Mesenchymal stem cell (in vitro differentiated cells and primary cell): ENCODE data around the gene TC2N.
A peak's percentile ranks its signal among the peaks of the same experiment; 100 is the strongest.

Source experiments
- DNase-seq: peaks from one replicate; pipeline ENCODE4 v3.0.0-alpha.2; 2013
- H2AFZ ChIP-seq: one replicate; pipeline ENCODE4 v1.6.1; 2013; ENCODE audit warnings: low read depth, mild to moderate bottlenecking, control low read depth, inconsistent platforms, low read length, moderate library complexity
- H2AK5ac ChIP-seq: 2 replicates; pipeline ENCODE4 v1.6.1; 2013; ENCODE audit warnings: low read length, moderate library complexity, mild to moderate bottlenecking, inconsistent platforms; ENCODE audit not compliant: severe bottlenecking
- H2BK120ac ChIP-seq: one replicate; pipeline ENCODE4 v1.6.1; 2013; ENCODE audit warnings: low read depth, mild to moderate bottlenecking, inconsistent platforms, low read length, moderate library complexity
- H2BK12ac ChIP-seq, 2 experiments: one replicate each; pipeline ENCODE4 v1.6.1; 2013; ENCODE audit warnings: inconsistent platforms in 2 of 2, low read length in 2 of 2, mild to moderate bottlenecking in 2 of 2, moderate library complexity in 2 of 2, control low read depth in 1 of 2
- H2BK15ac ChIP-seq: one replicate; pipeline ENCODE4 v1.6.1; 2013; ENCODE audit warnings: mild to moderate bottlenecking, low read depth, inconsistent platforms; ENCODE audit not compliant: poor library complexity, severe bottlenecking
- H2BK5ac ChIP-seq: 2 replicates; pipeline ENCODE4 v1.6.1; 2013; ENCODE audit warnings: low read depth, mild to moderate bottlenecking, low read length, control low read depth, inconsistent platforms; ENCODE audit not compliant: poor library complexity, severe bottlenecking
- H3K14ac ChIP-seq, 2 experiments: one replicate each; pipeline ENCODE4 v1.6.1; 2013; ENCODE audit warnings: inconsistent platforms in 2 of 2, low read length in 2 of 2, control low read depth in 1 of 2, mild to moderate bottlenecking in 1 of 2, moderate library complexity in 1 of 2
- H3K18ac ChIP-seq, 2 experiments: one replicate each; pipeline ENCODE4 v1.6.1; 2013; ENCODE audit warnings: inconsistent platforms in 2 of 2, low read length in 2 of 2, control low read depth in 1 of 2, low read depth in 1 of 2, mild to moderate bottlenecking in 1 of 2
- H3K23ac ChIP-seq, 2 experiments: one replicate each; pipeline ENCODE4 v1.6.1; 2013; ENCODE audit warnings: inconsistent platforms in 2 of 2, low read length in 2 of 2, mild to moderate bottlenecking in 2 of 2, moderate library complexity in 2 of 2, control low read depth in 1 of 2
- H3K27ac ChIP-seq: 2 replicates; pipeline ENCODE4 v1.5.1; 2013; ENCODE audit warnings: mild to moderate bottlenecking, moderate library complexity, low read length, control low read depth, inconsistent platforms; ENCODE audit not compliant: poor library complexity, severe bottlenecking
- H3K27me3 ChIP-seq, 2 experiments: 2 replicates each; pipeline versions ENCODE4 v1.6.1 to v1.7.0; 2013; ENCODE audit warnings: low read length in 2 of 2, mild to moderate bottlenecking in 2 of 2, moderate library complexity in 2 of 2, control low read depth in 1 of 2, inconsistent platforms in 1 of 2; ENCODE audit not compliant: control insufficient read depth in 1 of 2, insufficient read depth in 1 of 2
- H3K36me3 ChIP-seq, 2 experiments: 2 replicates each; pipeline versions ENCODE4 v1.6.1 to v1.7.0; 2013; ENCODE audit warnings: low read length in 2 of 2, control low read depth in 1 of 2, inconsistent platforms in 1 of 2, low read depth in 1 of 2, mild to moderate bottlenecking in 1 of 2; ENCODE audit not compliant: insufficient read depth in 2 of 2, control insufficient read depth in 1 of 2
- H3K4ac ChIP-seq, 2 experiments: one replicate each; pipeline ENCODE4 v1.6.1; 2013; ENCODE audit warnings: inconsistent platforms in 2 of 2, low read length in 2 of 2, mild to moderate bottlenecking in 2 of 2, moderate library complexity in 2 of 2, control low read depth in 1 of 2, low read depth in 1 of 2
- H3K4me1 ChIP-seq: 2 replicates; pipeline ENCODE4 v1.6.1; 2013; ENCODE audit warnings: low read depth, low read length, control low read depth; ENCODE audit not compliant: control insufficient read depth, insufficient read depth
- H3K4me2 ChIP-seq: 2 replicates; pipeline ENCODE4 v1.6.1; 2013; ENCODE audit warnings: low read length, mild to moderate bottlenecking, inconsistent platforms; ENCODE audit not compliant: poor library complexity, severe bottlenecking
- H3K4me3 ChIP-seq, 2 experiments: 2 replicates each; pipeline versions ENCODE4 v1.5.1 to v1.7.0; 2013; ENCODE audit warnings: low read length in 2 of 2, mild to moderate bottlenecking in 2 of 2, control low read depth in 1 of 2, low read depth in 1 of 2; ENCODE audit not compliant: insufficient read depth in 1 of 2
- H3K79me1 ChIP-seq: replicated peaks from 2 replicates; pipeline ENCODE4 v1.6.1; 2013; ENCODE audit warnings: mild to moderate bottlenecking, control low read depth, low read length, inconsistent platforms; ENCODE audit not compliant: poor library complexity, severe bottlenecking
- H3K9ac ChIP-seq: 2 replicates; pipeline ENCODE4 v1.7.0; 2013; ENCODE audit warnings: mild to moderate bottlenecking, low read length, moderate library complexity
- H3K9me3 ChIP-seq: 2 replicates; pipeline ENCODE4 v1.7.0; 2013; ENCODE audit warnings: mild to moderate bottlenecking, low read length; ENCODE audit not compliant: control insufficient read depth
- H4K8ac ChIP-seq: one replicate; pipeline ENCODE4 v1.6.1; 2013; ENCODE audit warnings: inconsistent platforms, mild to moderate bottlenecking, low read length, moderate library complexity
- H4K91ac ChIP-seq: one replicate; pipeline ENCODE4 v1.6.1; 2013; ENCODE audit warnings: mild to moderate bottlenecking, low read length, inconsistent platforms
- WGBS: methylation state at CpG from one replicate; pipeline ENCODE4 v1.1.7; 2013; ENCODE audit warnings: mixed read lengths; 5-methylcytosine and 5-hydroxymethylcytosine counted together

TC2N gene

GRCh38 chr14:91902336-91902735 lies 35.0 kb upstream of the TC2N start:
- no peak overlapping the region for H2BK5ac ChIP-seq
- no peak overlapping the region for H3K9ac ChIP-seq
- no peak overlapping the region for H2AK5ac ChIP-seq
- H3K23ac ChIP-seq = no peak overlapping the region
- H3K36me3 ChIP-seq = peaks cover 0 to 3% of the 10 kb centered on the region in 2 experiments
- no peak overlapping the region for H3K27ac ChIP-seq
- no peaks in the 10 kb centered on the region for H3K79me1 ChIP-seq
- no peak overlapping the region for H3K18ac ChIP-seq
- WGBS = 83% methylated on average over 3 of the region's 3 CpGs
- H3K4me2 ChIP-seq = no peak overlapping the region
- no peaks in the 10 kb centered on the region for H3K9me3 ChIP-seq
- peaks cover 3% of the 10 kb centered on the region for H3K4me1 ChIP-seq
- H2BK120ac ChIP-seq = no peak overlapping the region
- H2BK15ac ChIP-seq = no peak overlapping the region
- no peak overlapping the region for H2BK12ac ChIP-seq
- H3K4me3 ChIP-seq = no peak overlapping the region
- H4K91ac ChIP-seq = no peak overlapping the region
- no peak overlapping the region for H3K4ac ChIP-seq
- H3K14ac ChIP-seq = no peak overlapping the region
- no peak overlapping the region for H2AFZ ChIP-seq
- H3K27me3 ChIP-seq = peaks cover 0 to 7% of the 10 kb centered on the region in 2 experiments
- no peak for DNase-seq
- no peak overlapping the region for H4K8ac ChIP-seq

GRCh38 chr14:91901449-91902226 lies 34.3 kb upstream of the TC2N start:
- no peak overlapping the region for H2AFZ ChIP-seq
- no peak overlapping the region for H2BK12ac ChIP-seq
- H2AK5ac ChIP-seq = no peak overlapping the region
- no peak overlapping the region for H3K18ac ChIP-seq
- H2BK15ac ChIP-seq = no peak overlapping the region
- WGBS = 85% methylated on average over 9 of the region's 9 CpGs
- H2BK120ac ChIP-seq = no peak overlapping the region
- H2BK5ac ChIP-seq = no peak overlapping the region
- DNase-seq = no peak
- H3K36me3 ChIP-seq = no peaks in the 10 kb centered on the region
- H3K4me1 ChIP-seq = peaks cover 5% of the 10 kb centered on the region
- peak overlapping the region in 1 of 2 experiments; percentile 1 for H3K4me3 ChIP-seq
- H3K4me2 ChIP-seq = no peak overlapping the region
- no peak overlapping the region for H3K23ac ChIP-seq
- no peak overlapping the region for H3K9ac ChIP-seq
- H3K27ac ChIP-seq = no peak overlapping the region
- H3K4ac ChIP-seq = no peak overlapping the region
- no peak overlapping the region for H4K8ac ChIP-seq
- H4K91ac ChIP-seq = no peak overlapping the region
- H3K14ac ChIP-seq = no peak overlapping the region
- peaks cover 0 to 12% of the 10 kb centered on the region in 2 experiments for H3K27me3 ChIP-seq
- no peaks in the 10 kb centered on the region for H3K79me1 ChIP-seq
- H3K9me3 ChIP-seq = no peaks in the 10 kb centered on the region

- no peak for DNase-seq
- no peak overlapping the region for H2BK15ac ChIP-seq
- H2BK120ac ChIP-seq = no peak overlapping the region
- H3K79me1 ChIP-seq = no peaks in the 10 kb centered on the region
- no peak overlapping the region for H2BK5ac ChIP-seq
- H3K4ac ChIP-seq = no peak overlapping the region
- no peak overlapping the region for H3K18ac ChIP-seq
- H3K4me3 ChIP-seq = no peak overlapping the region
- no peaks in the 10 kb centered on the region for H3K36me3 ChIP-seq
- no peak overlapping the region for H4K8ac ChIP-seq
- peak overlapping the region in 1 of 2 experiments; percentile 11 for H2BK12ac ChIP-seq
- H3K27ac ChIP-seq = no peak overlapping the region
- H3K23ac ChIP-seq = no peak overlapping the region
- no peak overlapping the region for H3K9ac ChIP-seq
- H2AK5ac ChIP-seq = no peak overlapping the region
- peaks cover 0 to 12% of the 10 kb centered on the region in 2 experiments for H3K27me3 ChIP-seq
- peaks cover 5% of the 10 kb centered on the region for H3K4me1 ChIP-seq
- no peak overlapping the region for H2AFZ ChIP-seq
- no peak overlapping the region for H3K14ac ChIP-seq
- WGBS = 77% methylated on average over 4 of the region's 4 CpGs
- no peak overlapping the region for H3K4me2 ChIP-seq
- no peak overlapping the region for H4K91ac ChIP-seq
- H3K9me3 ChIP-seq = no peaks in the 10 kb centered on the region
These were observed 32.5 kb upstream of the TC2N start for GRCh38 chr14:91899806-91900205.

- 83% methylated on average over 4 of the region's 4 CpGs for whole genome bisulfite sequencing
- H3K9ac ChIP-seq = no peak overlapping the region
- DNase-seq = no peak
- peaks cover 5% of the 10 kb centered on the region for H3K4me1 ChIP-seq
- peak overlapping the region in 1 of 2 experiments; percentile 78 for H3K23ac ChIP-seq
- no peaks in the 10 kb centered on the region for H3K79me1 ChIP-seq
- peak overlapping the region in 1 of 2 experiments; percentile 7 for H3K14ac ChIP-seq
- H3K27me3 ChIP-seq = peaks cover 0 to 12% of the 10 kb centered on the region in 2 experiments
- no peak overlapping the region for H2BK5ac ChIP-seq
- H3K4ac ChIP-seq = no peak overlapping the region
- H2AFZ ChIP-seq = no peak overlapping the region
- H3K18ac ChIP-seq = no peak overlapping the region
- no peak overlapping the region for H2BK12ac ChIP-seq
- no peak overlapping the region for H2BK120ac ChIP-seq
- H4K91ac ChIP-seq = no peak overlapping the region
- no peak overlapping the region for H4K8ac ChIP-seq
- H3K4me2 ChIP-seq = no peak overlapping the region
- H2AK5ac ChIP-seq = no peak overlapping the region
- H3K4me3 ChIP-seq = no peak overlapping the region
- H3K27ac ChIP-seq = no peak overlapping the region
- no peaks in the 10 kb centered on the region for H3K9me3 ChIP-seq
- H2BK15ac ChIP-seq = peak overlapping the region; percentile 37
- H3K36me3 ChIP-seq = no peaks in the 10 kb centered on the region
These were observed 31.9 kb upstream of the TC2N start for GRCh38 chr14:91899213-91899612.
